Psoas muscle (tissue), 8 donors: Measurements from ENCODE around the gene CDS2. TPM values are rescaled to one million over a fixed set of nuclear protein-coding genes. Genes with fewer than 3 reads are reported as not detected.

Experiments
- ATAC-seq, 4 donors: fragments of 200-7000 bp; cut with Tn5 transposase; one replicate each; pipeline ENCODE4 v1.9.1; 2020; ENCODE audit warnings: moderate library complexity in 3 of 4, mild to moderate bottlenecking in 2 of 4
- DNase-seq, 2 donors: peaks; one replicate each; pipeline ENCODE4 v3.0.0-alpha.2; 2020
- H3K27ac ChIP-seq: fragments of 200-600 bp; one replicate; pipeline ENCODE4 v1.8.0; 2022
- H3K27me3 ChIP-seq, 3 donors: fragments of 200-600 bp in 1 of 3; one replicate each; pipeline versions ENCODE4 v1.6.1 to v1.8.0; 2013 to 2022; ENCODE audit warnings: low read length in 2 of 3, mild to moderate bottlenecking in 2 of 3, moderate library complexity in 1 of 3; ENCODE audit not compliant: insufficient read depth in 3 of 3
- H3K36me3 ChIP-seq, 2 donors: fragments of 200-600 bp in 1 of 2; one replicate each; pipeline versions ENCODE4 v1.6.1 to v1.8.0; 2013 to 2022; ENCODE audit warnings: low read depth in 1 of 2, mild to moderate bottlenecking in 1 of 2, moderate library complexity in 1 of 2; ENCODE audit not compliant: insufficient read depth in 1 of 2
- H3K4me1 ChIP-seq: fragments of 200-600 bp; one replicate; pipeline ENCODE4 v1.8.0; 2022
- H3K4me3 ChIP-seq: fragments of 200-600 bp; one replicate; pipeline ENCODE4 v1.8.0; 2022; ENCODE audit warnings: mild to moderate bottlenecking
- H3K9me3 ChIP-seq: fragments of 200-600 bp; one replicate; pipeline ENCODE4 v1.8.0; 2022
- CTCF ChIP-seq: fragments of 200-600 bp; IDR thresholded peaks from one replicate; pipeline ENCODE4 v1.8.0; 2022; ENCODE audit warnings: antibody characterized with exemption
- WGBS, 3 donors: extraction: QIAGEN DNeasy Blood & Tissue Kit; methylation state at CpG; one replicate each; pipeline versions ENCODE4 v1.1.6 to v1.1.7; 2013; 5-methylcytosine and 5-hydroxymethylcytosine counted together
- intact Hi-C, 2 donors: fragments of 100-400 bp; cut with DNase I; formaldehyde crosslinking; loops; one replicate each; pipeline versions ENCODE4 v1.11.0 to v1.14.2; 2022
- polyA plus RNA-seq, 3 donors: library from polyadenylated mRNA; stranded (reverse); fragments of 200-250 nt; gene quantifications; one replicate each; pipeline ENCODE4 v1.2.3, GENCODE V29; 2013
- total RNA-seq, 4 donors: library from RNA; stranded (reverse); fragmentation: NEBNext Ultra II Directional in 2 of 4; extraction: Animal tissue kit (Norgen Biotek cat#: 25700) in 2 of 4; gene quantifications; one replicate each; pipeline versions ENCODE4 v1.2.1 to v1.2.4, GENCODE V29; 2021 to 2023
- donor health status: healthy with polysubstance abuse.
- donor health status: DM: no; HTN: no; CAD: no; lungs with moderate emphysema.
- donor health status: Bipolar disorder and iron deficiency.
- donor health status: healthy.
- donor health status: DM: yes; HTN: yes; CAD: no.
- donor health status: DM: no; HTN: no; CAD: no.
- donor health status: DM: no; HTN: no; CAD: no.
- donor health status: DM: yes; HTN: yes; CAD: no.

CDS2 gene
- total and polyA plus RNA-seq, 7 donors, result 8.0 to 34.1 (median 19.5) TPM

- Histone ChIP-seq H3K4me3 (no peak overlapping the region), H3K27ac (no peak overlapping the region), H3K27me3 (no peaks in the 10 kb centered on the region), H3K36me3 (no peaks in the 10 kb centered on the region), H3K9me3 (no peaks in the 10 kb centered on the region), H3K4me1 (no peaks in the 10 kb centered on the region)
- intact Hi-C loops, result no loop called here
- 60 to 75% (median 67%) methylated on average over 4 of the region's 4 CpGs for WGBS, 3 donors
- ATAC-seq (no peak), DNase-seq (no peak)
- TF ChIP-seq CTCF, result no peak
Observed at GRCh38 chr20:5085380-5085779, 41.4 kb upstream of the CDS2 start.

- WGBS, 3 donors, result 69 to 89% (median 88%) methylated on average over 3 of the region's 3 CpGs
Observed at GRCh38 chr20:5088688-5089087, 38.1 kb upstream of the CDS2 start.

GRCh38 chr20:5090191-5090590 is 36.6 kb upstream of the CDS2 start:
- Histone ChIP-seq H3K36me3 (peaks cover 0 to 9% of the 10 kb centered on the region in 2 donors), H3K4me1 (no peaks in the 10 kb centered on the region), H3K27ac (no peak overlapping the region), H3K4me3 (no peak overlapping the region), H3K9me3 (no peaks in the 10 kb centered on the region), H3K27me3 (no peaks in the 10 kb centered on the region)
- 54 to 68% (median 66%) methylated on average over 4 of the region's 4 CpGs for WGBS, 3 donors
- DNase-seq (no peak), ATAC-seq (peak in 2 of 4 donors; percentile 27 to 32)
- intact Hi-C loops, result loop anchor here in 1 of 2 donors (10.0 kb wide), 1 partner anchor 485 kb away; no protein-coding TSS in a partner anchor
- TF ChIP-seq CTCF, result no peak

More at GRCh38 chr20:5088688-5089087, 38.1 kb upstream of the CDS2 start:
- no peaks in the 10 kb centered on the region for H3K27me3 ChIP-seq
- H3K4me3 ChIP-seq, result no peak overlapping the region
- DNase-seq, result no peak
- no peaks in the 10 kb centered on the region for H3K9me3 ChIP-seq
- no peak for TF ChIP-seq CTCF
- peaks cover 0 to 9% of the 10 kb centered on the region in 2 donors for H3K36me3 ChIP-seq
- H3K27ac ChIP-seq, result no peak overlapping the region
- H3K4me1 ChIP-seq, result no peaks in the 10 kb centered on the region
- intact Hi-C loops, result no loop called here
- ATAC-seq, result no peak

- Histone ChIP-seq H3K27ac (no peak overlapping the region), H3K9me3 (no peaks in the 10 kb centered on the region), H3K4me3 (no peak overlapping the region), H3K4me1 (no peaks in the 10 kb centered on the region), H3K27me3 (no peaks in the 10 kb centered on the region), H3K36me3 (peaks cover 3 to 21% of the 10 kb centered on the region in 2 donors)
- ATAC-seq (no peak), DNase-seq (no peak)
- WGBS, 3 donors, result 85 to 94% (median 92%) methylated on average over 6 of the region's 6 CpGs
- intact Hi-C loops, result loop anchor here in 1 of 2 donors (10.0 kb wide), 1 partner anchor 487 kb away; no protein-coding TSS in a partner anchor
- no peak for TF ChIP-seq CTCF
Observed at GRCh38 chr20:5091902-5092301, 34.9 kb upstream of the CDS2 start.

GRCh38 chr20:5092765-5093339 is 34.0 kb upstream of the CDS2 start:
- Histone ChIP-seq H3K27ac (no peak overlapping the region), H3K27me3 (no peaks in the 10 kb centered on the region), H3K36me3 (peaks cover 3 to 27% of the 10 kb centered on the region in 2 donors), H3K4me1 (no peaks in the 10 kb centered on the region), H3K9me3 (no peaks in the 10 kb centered on the region), H3K4me3 (no peak overlapping the region)
- WGBS, 3 donors, result 69 to 92% (median 79%) methylated on average over 4 of the region's 4 CpGs
- ATAC-seq, result no peak
- DNase-seq, result no peak
- no peak for TF ChIP-seq CTCF
- intact Hi-C loops, result loop anchor here in 1 of 2 donors (10.0 kb wide), 1 partner anchor 488 kb away; no protein-coding TSS in a partner anchor
